HG02588 (cell line): Measurements from ENCODE around the gene ALDH1B1.
"Not testable (repeated sequence)": the region's sequence is repeated elsewhere in the genome, so short reads cannot be mapped to it uniquely, and the experiment has no call there.

Experiments used
- ATAC-seq: cut with Tn5 transposase; IDR thresholded peaks from one replicate; pipeline ENCODE4 v1.9.1; 2021; ENCODE audit warnings: mild to moderate bottlenecking, moderate library complexity; ENCODE audit not compliant: unreplicated experiment

Gene ALDH1B1

GRCh38 chr9:38360839-38361472 is 31.5 kb upstream of the ALDH1B1 start:
- ATAC-seq, result no peak

- no peak for ATAC-seq
Measured at GRCh38 chr9:38361473-38361850, 31.0 kb upstream of the ALDH1B1 start.

- ATAC-seq, result no peak
Measured at GRCh38 chr9:38362852-38363588, 29.5 kb upstream of the ALDH1B1 start.

GRCh38 chr9:38363589-38363925 is 28.9 kb upstream of the ALDH1B1 start:
- no peak for ATAC-seq

GRCh38 chr9:38367898-38368297 is 24.6 kb upstream of the ALDH1B1 start:
- ATAC-seq, result no peak

- ATAC-seq, result no peak
Measured at GRCh38 chr9:38368731-38369130, 23.8 kb upstream of the ALDH1B1 start.

GRCh38 chr9:38370176-38370575 is 22.3 kb upstream of the ALDH1B1 start:
- ATAC-seq, result no peak

- no peak for ATAC-seq
Measured at GRCh38 chr9:38371495-38371894, 21.0 kb upstream of the ALDH1B1 start.

GRCh38 chr9:38372762-38373619 is 19.5 kb upstream of the ALDH1B1 start:
- no peak for ATAC-seq

GRCh38 chr9:38373679-38374078 is 18.8 kb upstream of the ALDH1B1 start:
- ATAC-seq, result no peak

GRCh38 chr9:38374847-38375571 is 17.5 kb upstream of the ALDH1B1 start:
- ATAC-seq, result no peak

GRCh38 chr9:38375572-38375963 is 16.9 kb upstream of the ALDH1B1 start:
- ATAC-seq, result no peak

GRCh38 chr9:38376021-38376670 is 16.4 kb upstream of the ALDH1B1 start:
- no peak for ATAC-seq

- not testable (repeated sequence) for ATAC-seq
Measured at GRCh38 chr9:38377336-38378083, 15.0 kb upstream of the ALDH1B1 start.

- no peak for ATAC-seq
Measured at GRCh38 chr9:38380230-38380871, 12.2 kb upstream of the ALDH1B1 start.

GRCh38 chr9:38380872-38381534 is 11.5 kb upstream of the ALDH1B1 start:
- ATAC-seq, result no peak

- ATAC-seq, result no peak
Measured at GRCh38 chr9:38382141-38382540, 10.4 kb upstream of the ALDH1B1 start.

- ATAC-seq, result no peak
Measured at GRCh38 chr9:38384990-38385848, 7.3 kb upstream of the ALDH1B1 start.
